Memory B cell (primary cell): Measurements from ENCODE around the gene SLC15A1.

Experiments used
- ATAC-seq: fragments of 150-1000 bp; cut with Tn5 transposase; 2 replicates; pipeline ENCODE4 v1.10.0; 2021; ENCODE audit warnings: low read depth, mild to moderate bottlenecking, moderate library complexity
- DNase-seq, 2 donors: peaks; one replicate each; pipeline ENCODE4 v3.0.0; 2022; ENCODE audit warnings: low spot score in 2 of 2
- H3K27ac Mint-ChIP-seq: one replicate; pipeline ENCODE4 v1.8.0; 2022; ENCODE audit warnings: mild to moderate bottlenecking, moderate library complexity, mixed read lengths
- H3K27me3 Mint-ChIP-seq: one replicate; pipeline ENCODE4 v1.8.0; 2022; ENCODE audit warnings: mixed read lengths
- H3K36me3 Mint-ChIP-seq: one replicate; pipeline ENCODE4 v1.8.0; 2022; ENCODE audit warnings: mild to moderate bottlenecking, mixed read lengths
- H3K4me1 Mint-ChIP-seq: one replicate; pipeline ENCODE4 v1.8.0; 2022; ENCODE audit warnings: mixed read lengths
- H3K4me3 Mint-ChIP-seq: one replicate; pipeline ENCODE4 v1.8.0; 2022; ENCODE audit warnings: mild to moderate bottlenecking, moderate library complexity, mixed read lengths
- H3K9me3 Mint-ChIP-seq: one replicate; pipeline ENCODE4 v1.8.0; 2022; ENCODE audit warnings: mixed read lengths

Gene SLC15A1

DNA sequence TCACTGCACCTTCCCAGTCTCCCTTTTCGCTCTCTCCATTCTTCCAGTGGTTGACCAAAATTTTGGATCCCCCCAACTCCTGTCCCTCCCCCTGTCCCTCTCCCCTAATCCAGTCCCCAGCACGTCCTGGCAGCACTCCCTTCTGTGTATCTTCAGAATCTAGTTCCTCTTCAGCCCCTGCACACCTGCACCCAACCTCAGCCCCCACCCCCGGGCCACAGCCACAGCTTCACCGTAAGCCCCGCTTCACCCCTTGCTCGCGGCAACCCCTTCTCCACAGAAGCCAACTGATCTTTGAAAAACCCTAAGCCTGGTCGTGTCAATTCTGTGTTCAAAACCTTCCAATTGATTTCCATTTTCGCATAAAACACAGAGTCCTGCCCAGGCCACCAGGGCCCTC is 35.5 kb upstream of the SLC15A1 start:
- H3K4me1 Mint-ChIP-seq: peaks cover 3% of the 10 kb centered on the region
- peaks cover 3% of the 10 kb centered on the region for H3K27me3 Mint-ChIP-seq

DNA sequence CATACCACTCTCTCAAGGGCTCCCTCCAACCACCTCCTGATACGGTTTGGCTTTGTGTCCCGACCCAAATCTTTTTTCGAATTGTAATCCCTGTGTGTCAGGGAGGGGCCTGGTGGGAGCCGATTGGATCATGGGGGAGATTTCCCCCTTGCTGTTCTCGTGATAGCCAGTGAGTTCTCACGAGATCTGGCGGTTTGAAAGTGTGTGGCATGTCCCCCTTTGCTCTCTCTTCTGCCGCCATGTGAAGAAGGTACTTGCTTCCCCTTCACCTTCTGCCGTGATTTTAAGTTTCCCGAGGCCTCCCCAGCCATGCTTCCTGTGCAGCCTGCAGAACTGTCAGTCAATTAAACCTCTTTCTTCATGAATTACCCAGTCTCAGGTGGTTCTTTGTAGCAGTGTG is 34.7 kb upstream of the SLC15A1 start:
- H3K4me1 Mint-ChIP-seq: peaks cover 3% of the 10 kb centered on the region
- ATAC-seq (no peak), DNase-seq (no peak)
- H3K36me3 Mint-ChIP-seq: no peaks in the 10 kb centered on the region
- H3K9me3 Mint-ChIP-seq: no peaks in the 10 kb centered on the region
- H3K4me3 Mint-ChIP-seq: no peak overlapping the region
- H3K27me3 Mint-ChIP-seq: peaks cover 3% of the 10 kb centered on the region
- no peak overlapping the region for H3K27ac Mint-ChIP-seq

More for the DNA sequence above, 35.5 kb upstream of the SLC15A1 start:
- no peak for DNase-seq
- Mint-ChIP-seq H3K27ac (no peak overlapping the region), H3K36me3 (peaks cover 6% of the 10 kb centered on the region), H3K9me3 (no peaks in the 10 kb centered on the region), H3K4me3 (no peak overlapping the region)
- no peak for ATAC-seq

GRCh38 chr13:98786023-98786422 is 33.6 kb upstream of the SLC15A1 start:
- Mint-ChIP-seq H3K4me3 (no peak overlapping the region), H3K4me1 (peaks cover 3% of the 10 kb centered on the region)

DNA sequence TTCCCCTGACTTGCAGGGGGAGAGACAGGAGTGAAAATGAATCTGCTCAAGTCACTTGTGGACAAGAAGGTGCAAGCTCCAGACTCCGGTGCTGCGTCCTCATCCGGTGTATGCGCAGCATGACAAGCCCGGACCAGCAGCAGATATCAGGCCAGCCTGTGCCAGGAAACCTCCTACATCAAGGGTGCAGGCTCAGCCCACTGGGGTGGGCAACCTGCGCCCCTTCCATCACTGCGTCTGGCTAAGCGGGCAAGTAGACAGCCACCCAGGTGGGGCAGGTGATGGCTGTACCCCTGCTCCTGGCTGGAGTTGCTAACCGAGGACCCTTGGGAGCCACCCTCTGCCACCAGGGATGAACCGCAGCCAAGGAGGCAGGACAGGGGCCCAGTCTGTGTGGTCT is 32.9 kb upstream of the SLC15A1 start:
- DNase-seq (no peak), ATAC-seq (no peak)
- H3K4me3 Mint-ChIP-seq: no peak overlapping the region

More at GRCh38 chr13:98786023-98786422, 33.6 kb upstream of the SLC15A1 start:
- Mint-ChIP-seq H3K27me3 (peaks cover 6% of the 10 kb centered on the region), H3K9me3 (no peaks in the 10 kb centered on the region), H3K36me3 (no peaks in the 10 kb centered on the region), H3K27ac (no peak overlapping the region)
- no peak for DNase-seq
- ATAC-seq: no peak

GRCh38 chr13:98784666-98785065 is 32.2 kb upstream of the SLC15A1 start:
- Mint-ChIP-seq H3K4me3 (no peak overlapping the region), H3K36me3 (no peaks in the 10 kb centered on the region), H3K4me1 (peaks cover 3% of the 10 kb centered on the region), H3K27ac (no peak overlapping the region), H3K9me3 (no peaks in the 10 kb centered on the region), H3K27me3 (peaks cover 10% of the 10 kb centered on the region)
- DNase-seq (no peak), ATAC-seq (no peak)

More for the DNA sequence above, 32.9 kb upstream of the SLC15A1 start:
- no peak overlapping the region for H3K27ac Mint-ChIP-seq
- no peaks in the 10 kb centered on the region for H3K36me3 Mint-ChIP-seq
- H3K4me1 Mint-ChIP-seq: peaks cover 3% of the 10 kb centered on the region
- H3K27me3 Mint-ChIP-seq: peaks cover 10% of the 10 kb centered on the region
- H3K9me3 Mint-ChIP-seq: no peaks in the 10 kb centered on the region

DNA sequence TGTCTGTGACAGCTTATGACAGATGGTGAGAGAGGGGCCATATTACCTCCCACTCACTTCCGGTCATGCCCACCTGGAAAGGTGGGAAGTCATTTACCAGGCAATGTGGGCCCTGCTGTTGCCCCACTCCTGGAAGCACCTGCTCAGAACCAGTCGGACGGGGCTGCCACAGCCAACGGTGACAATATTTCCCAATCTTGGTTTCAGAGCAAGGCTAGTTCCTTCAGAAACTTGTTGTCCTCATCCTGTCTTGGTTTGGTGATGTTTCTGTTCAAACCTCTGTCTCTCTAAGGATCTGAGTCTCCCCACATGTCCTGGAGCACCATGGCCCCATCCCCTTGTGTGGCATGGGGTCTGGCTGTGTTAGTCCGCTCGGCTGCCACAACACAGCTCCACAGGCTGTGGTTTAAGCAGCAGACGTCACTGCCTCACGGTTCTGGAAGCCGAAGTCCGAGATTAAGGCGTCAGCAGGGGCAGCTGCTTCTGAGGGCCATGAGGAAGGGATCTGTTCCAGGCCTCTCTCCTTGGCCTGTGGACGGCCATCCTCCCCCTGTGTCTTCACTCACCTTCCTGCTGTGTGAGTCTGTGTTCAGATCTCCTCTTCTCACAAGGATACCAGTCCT is 31.5 kb upstream of the SLC15A1 start:
- Mint-ChIP-seq H3K4me1 (peaks cover 2% of the 10 kb centered on the region), H3K27me3 (peaks cover 9% of the 10 kb centered on the region), H3K9me3 (no peaks in the 10 kb centered on the region), H3K36me3 (no peaks in the 10 kb centered on the region), H3K27ac (no peak overlapping the region), H3K4me3 (no peak overlapping the region)
- ATAC-seq: no peak
- DNase-seq: no peak

DNA sequence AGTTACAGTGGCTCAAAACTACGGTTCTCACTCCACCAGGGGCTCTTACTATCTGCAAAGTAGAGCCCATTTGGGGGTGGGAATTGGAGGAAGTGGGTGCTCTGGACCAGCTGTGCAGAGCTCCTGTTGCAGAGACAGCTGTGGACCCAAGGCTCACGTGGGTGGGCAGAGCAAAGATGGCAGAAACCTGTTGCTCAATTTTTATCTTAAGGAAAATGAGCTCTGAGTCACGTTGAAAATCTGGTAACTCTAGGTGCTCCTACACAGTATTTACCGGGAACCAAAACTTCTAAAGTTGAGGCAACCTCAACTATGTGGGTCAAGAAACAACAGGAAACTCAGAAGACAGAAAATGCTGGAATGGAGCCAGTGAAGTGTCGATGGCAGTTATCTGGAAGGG is 30.2 kb upstream of the SLC15A1 start:
- H3K4me3 Mint-ChIP-seq: no peak overlapping the region
- H3K9me3 Mint-ChIP-seq: peaks cover 1% of the 10 kb centered on the region
- no peaks in the 10 kb centered on the region for H3K36me3 Mint-ChIP-seq
- no peak overlapping the region for H3K27ac Mint-ChIP-seq
- peaks cover 13% of the 10 kb centered on the region for H3K27me3 Mint-ChIP-seq
- DNase-seq (no peak), ATAC-seq (no peak)
- no peaks in the 10 kb centered on the region for H3K4me1 Mint-ChIP-seq

- Mint-ChIP-seq H3K27ac (no peak overlapping the region), H3K4me3 (no peak overlapping the region), H3K27me3 (peaks cover 13% of the 10 kb centered on the region), H3K9me3 (peaks cover 1% of the 10 kb centered on the region), H3K36me3 (no peaks in the 10 kb centered on the region), H3K4me1 (no peaks in the 10 kb centered on the region)
- ATAC-seq: no peak
- DNase-seq: no peak
These were observed 29.4 kb upstream of the SLC15A1 start for GRCh38 chr13:98781905-98782304.

DNA sequence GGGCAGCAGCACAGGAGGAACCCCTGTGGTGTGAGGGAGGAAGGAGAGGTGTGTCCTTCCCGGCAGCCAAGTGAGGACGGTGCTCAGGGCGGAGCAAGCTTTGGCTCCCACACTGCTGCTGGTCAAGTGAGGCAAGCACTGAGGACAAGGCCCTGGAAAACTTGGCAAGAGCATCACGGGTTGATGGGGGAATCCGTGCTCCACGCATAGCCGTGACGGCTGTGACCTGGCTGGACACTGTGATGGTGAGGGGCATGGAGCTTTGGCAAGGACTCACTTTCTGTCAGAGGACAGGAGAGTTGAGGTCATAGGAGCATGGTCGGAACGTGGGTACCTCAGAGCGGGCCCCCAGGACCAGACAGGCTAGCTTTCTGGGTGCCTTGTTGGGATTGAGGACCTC is 29.0 kb upstream of the SLC15A1 start:
- Mint-ChIP-seq H3K9me3 (peaks cover 1% of the 10 kb centered on the region), H3K4me3 (no peak overlapping the region), H3K27me3 (peaks cover 15% of the 10 kb centered on the region), H3K27ac (no peak overlapping the region), H3K4me1 (no peaks in the 10 kb centered on the region), H3K36me3 (no peaks in the 10 kb centered on the region)
- DNase-seq: no peak
- no peak for ATAC-seq

DNA sequence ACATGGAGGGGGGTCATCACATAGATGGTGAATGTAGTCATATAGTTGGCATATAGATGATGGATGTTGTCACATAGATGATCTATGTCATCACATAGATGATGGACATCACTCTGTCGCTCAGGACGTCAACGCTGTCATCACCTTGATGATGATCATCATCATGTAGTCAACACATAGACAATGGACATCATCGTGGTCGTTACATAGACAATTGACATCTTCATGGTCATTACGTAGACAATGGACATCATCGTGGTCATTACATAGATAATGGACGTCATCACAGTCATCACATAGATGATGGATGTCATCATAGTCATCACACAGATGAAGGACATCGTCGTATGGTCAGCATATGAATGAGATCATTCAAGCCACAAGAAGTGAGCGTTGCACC is 28.6 kb upstream of the SLC15A1 start:
- Mint-ChIP-seq H3K4me1 (no peaks in the 10 kb centered on the region), H3K27me3 (peaks cover 16% of the 10 kb centered on the region)
- no peak for DNase-seq

DNA sequence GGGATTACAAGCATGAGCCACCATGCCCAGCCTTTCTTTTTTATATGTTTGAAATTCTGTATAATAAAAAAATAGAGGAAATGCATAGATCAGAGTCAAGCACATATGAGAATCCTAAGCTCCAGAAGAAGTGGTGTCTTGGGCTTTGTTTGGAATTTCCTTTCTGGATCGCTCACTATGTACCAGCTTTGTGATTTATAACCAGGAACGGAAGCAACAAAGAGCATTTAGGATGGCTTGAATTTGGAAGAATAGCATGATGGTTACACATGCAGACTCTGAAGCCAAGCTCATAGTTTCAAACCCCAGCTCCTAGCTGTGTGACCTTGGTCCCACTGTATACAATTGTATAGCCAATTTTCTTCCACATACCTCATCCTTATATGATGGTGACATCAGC is 28.0 kb upstream of the SLC15A1 start:
- Mint-ChIP-seq H3K27me3 (peaks cover 17% of the 10 kb centered on the region), H3K36me3 (no peaks in the 10 kb centered on the region), H3K4me3 (no peak overlapping the region), H3K4me1 (no peaks in the 10 kb centered on the region), H3K9me3 (peaks cover 1% of the 10 kb centered on the region), H3K27ac (no peak overlapping the region)
- DNase-seq (no peak), ATAC-seq (no peak)

More for the DNA sequence above, 28.6 kb upstream of the SLC15A1 start:
- H3K27ac Mint-ChIP-seq: no peak overlapping the region
- H3K36me3 Mint-ChIP-seq: no peaks in the 10 kb centered on the region
- no peak overlapping the region for H3K4me3 Mint-ChIP-seq
- no peak for ATAC-seq
- peaks cover 1% of the 10 kb centered on the region for H3K9me3 Mint-ChIP-seq

GRCh38 chr13:98779695-98780094 is 27.2 kb upstream of the SLC15A1 start:
- no peak for DNase-seq
- Mint-ChIP-seq H3K36me3 (no peaks in the 10 kb centered on the region), H3K9me3 (peaks cover 1% of the 10 kb centered on the region), H3K27ac (no peak overlapping the region), H3K27me3 (peaks cover 17% of the 10 kb centered on the region), H3K4me3 (no peak overlapping the region), H3K4me1 (no peaks in the 10 kb centered on the region)
- ATAC-seq: no peak

DNA sequence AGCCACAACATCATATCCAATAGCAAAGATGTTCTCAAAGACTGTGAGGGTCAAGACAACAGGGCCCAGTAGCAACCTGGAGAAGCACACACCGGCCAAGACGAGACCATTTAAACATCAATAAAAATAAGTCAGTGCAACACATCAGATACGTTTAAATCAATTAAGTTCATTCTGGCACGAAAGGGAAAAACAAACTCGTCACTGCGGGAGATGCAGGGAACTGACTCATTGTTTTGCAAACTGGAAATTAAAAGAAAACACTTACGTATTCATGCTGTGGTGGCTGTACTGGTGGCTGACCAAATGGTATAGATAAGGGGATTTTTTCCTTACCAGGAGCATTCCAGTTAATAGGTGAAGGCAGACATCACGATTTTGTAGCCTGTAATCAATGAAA is 26.3 kb upstream of the SLC15A1 start:
- no peak for ATAC-seq
- no peak overlapping the region for H3K4me3 Mint-ChIP-seq
- H3K4me1 Mint-ChIP-seq: no peaks in the 10 kb centered on the region
- peaks cover 17% of the 10 kb centered on the region for H3K27me3 Mint-ChIP-seq
- H3K36me3 Mint-ChIP-seq: no peaks in the 10 kb centered on the region
- H3K9me3 Mint-ChIP-seq: peaks cover 1% of the 10 kb centered on the region
- no peak for DNase-seq
- no peak overlapping the region for H3K27ac Mint-ChIP-seq

DNA sequence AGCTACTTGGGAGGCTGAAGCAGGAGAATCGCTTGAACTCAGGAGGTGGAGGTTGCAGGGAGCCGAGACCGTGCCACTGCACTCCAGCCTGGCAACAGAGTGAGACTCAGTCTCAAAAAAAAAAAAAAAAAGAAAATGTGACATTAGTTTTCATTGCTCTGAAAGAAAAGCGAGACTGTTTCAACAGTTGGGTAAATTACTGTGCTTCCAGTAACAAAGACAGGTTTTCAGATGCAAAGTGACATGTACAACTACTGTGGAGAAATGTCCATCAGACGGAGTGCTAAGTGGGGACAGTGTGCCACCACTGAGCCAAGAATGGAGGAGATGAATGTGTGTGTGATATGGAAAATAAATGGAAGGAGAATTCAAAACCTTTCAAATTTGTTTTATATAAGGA is 24.2 kb upstream of the SLC15A1 start:
- no peaks in the 10 kb centered on the region for H3K36me3 Mint-ChIP-seq
- no peak overlapping the region for H3K27ac Mint-ChIP-seq
- DNase-seq: no peak
- H3K4me1 Mint-ChIP-seq: no peaks in the 10 kb centered on the region
- peaks cover 1% of the 10 kb centered on the region for H3K9me3 Mint-ChIP-seq
- no peak for ATAC-seq
- H3K27me3 Mint-ChIP-seq: peaks cover 17% of the 10 kb centered on the region
- no peak overlapping the region for H3K4me3 Mint-ChIP-seq

DNA sequence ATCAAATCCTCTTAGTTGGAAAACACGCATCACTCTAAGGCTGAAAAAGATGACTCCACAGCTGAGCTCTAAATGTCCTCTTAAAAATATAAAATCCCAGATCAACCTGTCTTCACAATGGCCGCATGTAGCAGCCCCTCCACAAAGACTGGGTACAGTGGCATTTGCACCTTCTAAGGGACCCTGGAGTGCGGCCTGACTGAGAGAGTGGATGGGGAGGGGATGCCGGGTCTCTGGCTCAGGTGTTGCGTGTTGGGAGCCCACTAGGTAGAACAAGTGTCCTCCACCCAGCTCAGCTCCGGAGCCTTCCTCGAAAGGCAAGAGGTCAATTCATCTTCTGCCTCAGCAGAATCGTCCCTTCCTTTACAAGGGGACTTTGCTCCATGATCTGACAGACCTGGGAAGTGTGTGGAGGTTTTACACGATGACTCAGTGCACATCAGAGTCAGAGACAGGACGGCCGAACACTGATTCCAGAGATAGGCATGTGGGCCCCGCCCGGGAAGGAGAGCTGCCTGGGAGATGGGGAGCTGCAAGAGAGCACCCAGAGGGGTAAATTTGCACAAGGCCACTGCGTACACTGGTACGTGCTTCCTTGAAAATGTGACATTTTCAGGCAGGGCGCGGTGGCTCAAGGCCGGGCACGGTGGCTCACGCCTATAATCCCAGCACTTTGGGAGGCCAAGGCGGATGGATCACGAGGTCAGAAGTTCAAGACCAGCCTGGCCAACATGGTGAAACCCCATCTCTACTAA is 23.5 kb upstream of the SLC15A1 start:
- no peak overlapping the region for H3K27ac Mint-ChIP-seq
- H3K4me3 Mint-ChIP-seq: no peak overlapping the region
- no peaks in the 10 kb centered on the region for H3K4me1 Mint-ChIP-seq
- ATAC-seq: no peak
- DNase-seq: no peak
- H3K9me3 Mint-ChIP-seq: peaks cover 1% of the 10 kb centered on the region
- H3K36me3 Mint-ChIP-seq: no peaks in the 10 kb centered on the region
- peaks cover 13% of the 10 kb centered on the region for H3K27me3 Mint-ChIP-seq
